K562 (cell line): ENCODE results near the gene MAP3K14. TPM values are rescaled to one million over a fixed set of nuclear protein-coding genes. Genes with fewer than 3 reads are reported as not detected.

Experiments
- CREB5 ChIP-seq: fragments of 250-450 bp; sonication (Bioruptor Pico); IDR thresholded peaks from 2 replicates; pipeline ENCODE4 v1.5.0; 2020; ENCODE audit warnings: mild to moderate bottlenecking
- DIDO1 ChIP-seq: fragments of 450-650 bp; IDR thresholded peaks from 2 replicates; pipeline ENCODE4 v1.6.1; 2016; ENCODE audit warnings: low read depth, missing biosample characterization, missing genetic modification characterization
- DMBX1 ChIP-seq: fragments of 250-450 bp; sonication (Bioruptor Pico); IDR thresholded peaks from 2 replicates; pipeline ENCODE4 v1.8.0; 2022; ENCODE audit warnings: inconsistent platforms, mild to moderate bottlenecking, moderate library complexity, borderline replicate concordance
- E2F6 ChIP-seq, 2 experiments: IDR thresholded peaks; 2 replicates each; pipeline ENCODE4 v1.6.1; 2011; ENCODE audit warnings: borderline replicate concordance in 1 of 2, control low read depth in 1 of 2, low read depth in 1 of 2, low read length in 1 of 2, mild to moderate bottlenecking in 1 of 2, mixed read lengths in 1 of 2, moderate library complexity in 1 of 2; ENCODE audit not compliant: insufficient read depth in 1 of 2, insufficient read length in 1 of 2, poor library complexity in 1 of 2, severe bottlenecking in 1 of 2; ENCODE audit errors: extremely low read depth in 1 of 2
- KHSRP ChIP-seq: fragments of 450-650 bp; IDR thresholded peaks from 2 replicates; pipeline ENCODE4 v1.6.1; 2017
- MTA2 ChIP-seq: fragments of 450-650 bp; IDR thresholded peaks from 2 replicates; pipeline ENCODE4 v1.6.1; 2016; ENCODE audit warnings: low read depth
- PATZ1 ChIP-seq: fragments of 250-450 bp; sonication (Bioruptor Pico); IDR thresholded peaks from 2 replicates; pipeline ENCODE4 v1.5.0; 2020; ENCODE audit warnings: mild to moderate bottlenecking, borderline replicate concordance
- PHB2 ChIP-seq: fragments of 450-650 bp; IDR thresholded peaks from 2 replicates; pipeline ENCODE4 v1.6.1; 2017; ENCODE audit warnings: low read depth
- RBM25 ChIP-seq: fragments of 200-400 bp; formaldehyde crosslinking; IDR thresholded peaks from 2 replicates; pipeline ENCODE4 v1.6.1; 2018; ENCODE audit warnings: low read length, low read depth, moderate library complexity; ENCODE audit not compliant: severe bottlenecking
- SMARCC2 ChIP-seq: fragments of 450-650 bp; IDR thresholded peaks from 2 replicates; pipeline ENCODE4 v1.6.1; 2017; ENCODE audit warnings: antibody characterized with exemption, moderate library complexity, mild to moderate bottlenecking, low read depth
- STAG1 ChIP-seq: sonication (generic); formaldehyde crosslinking; IDR thresholded peaks from 2 replicates; pipeline ENCODE4 v1.5.0; 2020; ENCODE audit warnings: missing genetic modification reagents, borderline replicate concordance
- TAF9B ChIP-seq: fragments of 450-650 bp; IDR thresholded peaks from 2 replicates; pipeline ENCODE4 v1.6.1; 2018; ENCODE audit warnings: mild to moderate bottlenecking; ENCODE audit not compliant: partially characterized antibody
- TCF3 ChIP-seq: sonication (generic); formaldehyde crosslinking; IDR thresholded peaks from 2 replicates; pipeline ENCODE4 v1.4.0; 2020; ENCODE audit warnings: mild to moderate bottlenecking, missing genetic modification reagents
- TCFL5 ChIP-seq: fragments of 250-450 bp; sonication (Bioruptor Pico); conservative IDR thresholded peaks from 2 replicates; pipeline ENCODE4 v1.6.1; 2021; ENCODE audit warnings: mild to moderate bottlenecking, moderate library complexity, matching md5 sums
- ZBTB17 ChIP-seq: fragments of 450-650 bp; formaldehyde crosslinking; IDR thresholded peaks from 2 replicates; pipeline ENCODE4 v1.4.0; 2020; ENCODE audit warnings: mild to moderate bottlenecking
- ZMIZ1 ChIP-seq, 2 experiments: fragments of 150-350 bp in 1 of 2; IDR thresholded peaks; 2 replicates each; pipeline ENCODE4 v1.6.1; 2012 to 2016; ENCODE audit warnings: low read depth in 2 of 2, low read length in 2 of 2, mild to moderate bottlenecking in 1 of 2, moderate library complexity in 1 of 2
- ZNF197 ChIP-seq: fragments of 200-800 bp; sonication (Bioruptor generic); IDR thresholded peaks from 2 replicates; pipeline ENCODE4 v1.6.1; 2016; ENCODE audit warnings: low read depth, missing genetic modification characterization, missing compliant biosample characterization
- ZNF655 ChIP-seq: fragments of 250-450 bp; sonication (Bioruptor Pico); IDR thresholded peaks from 2 replicates; pipeline ENCODE4 v1.5.0; 2021
- polyA plus RNA-seq, 8 experiments: library from polyadenylated mRNA; depleted of rRNA in 4 of 8; stranded (reverse) in 5 of 8; unstranded in 3 of 8; fragments of >200 nt; fragmentation: Nextera tagmentation in 2 of 8; fragmentation: Illumina TruSeq in 1 of 8; extraction: Ambion mirVana in 2 of 8; extraction: Trizol in 1 of 8; gene quantifications; 2 replicates each; pipeline versions ENCODE4 v1.2.1 to v1.2.3, GENCODE V29; 2011 to 2014; ENCODE audit warnings: inconsistent platforms in 1 of 8, missing spikeins in 1 of 8
- total RNA-seq, 7 experiments: library from RNA; depleted of rRNA in 6 of 7; stranded (reverse); fragments of >200 nt in 6 of 7; fragmentation: Illumina TruSeq in 2 of 7; extraction: Trizol in 2 of 7; gene quantifications; 2 replicates each; pipeline versions ENCODE4 v1.2.1 to v1.2.3, GENCODE V29; 2011 to 2021; ENCODE audit warnings: low replicate concordance in 1 of 7

Gene MAP3K14
- total and polyA plus RNA-seq, 9 of the 15 experiments (the other 6 are each of a cell fraction or from before 2014, with no cell fraction given): 0.45 to 8.7 (median 3.2) TPM

- TF ChIP-seq MTA2 (peak; percentile 21; the same call in 1 of the 2 replicates), ZMIZ1 (IDR thresholded peaks at IDR 0.05; ENCODE audit: low read depth in 2 of 2, low read length in 2 of 2) (no peak), ZBTB17 (CRISPR knock-in tag) (no peak), TAF9B (no peak), TCFL5 (CRISPR knock-in tag) (no peak), DIDO1 (tag) (no peak), TCF3 (CRISPR knock-in tag) (peak; percentile 30; the same call in 1 of the 2 replicates), SMARCC2 (no peak), E2F6 (IDR thresholded peaks at IDR 0.05; ENCODE audit: borderline replicate concordance in 1 of 2, extremely low read depth in 1 of 2, insufficient read depth in 1 of 2, insufficient read length in 1 of 2, low read depth in 1 of 2, low read length in 1 of 2, poor library complexity in 1 of 2, severe bottlenecking in 1 of 2) (no peak), STAG1 (CRISPR knock-in tag) (no peak), PATZ1 (no peak), CREB5 (CRISPR knock-in tag) (no peak), RBM25 (no peak), KHSRP (no peak), DMBX1 (CRISPR knock-in tag) (no peak), PHB2 (no peak), ZNF197 (CRISPR knock-in tag) (no peak), ZNF655 (CRISPR knock-in tag) (no peak)
Observed at GRCh38 chr17:45293413-45294211, 23.2 kb downstream of the MAP3K14 start (continued).
